Aorta (tissue), 5 donors: ENCODE measurements around the gene TIGD4. TPM values are rescaled to one million over a fixed set of nuclear protein-coding genes. Genes with fewer than 3 reads are reported as not detected.
"Not testable (repeated sequence)": the region's sequence is repeated elsewhere in the genome, so short reads cannot be mapped to it uniquely, and the experiment has no call there.

ENCODE experiments used
- ATAC-seq: fragments of 200-7000 bp; cut with Tn5 transposase; one replicate; pipeline ENCODE4 v1.9.1; 2022; ENCODE audit warnings: moderate library complexity; ENCODE audit not compliant: low FRiP score
- DNase-seq, 2 donors: peaks; one replicate each; pipeline ENCODE4 v3.0.0-alpha.2; 2020
- H3K27ac ChIP-seq, 2 donors: one replicate each; pipeline ENCODE4 v1.5.1; 2013; ENCODE audit warnings: low read length in 2 of 2, mild to moderate bottlenecking in 2 of 2, moderate library complexity in 2 of 2, control low read depth in 1 of 2, inconsistent platforms in 1 of 2, low read depth in 1 of 2
- H3K27me3 ChIP-seq, 2 donors: one replicate each; pipeline ENCODE4 v1.6.1; 2013; ENCODE audit warnings: control low read depth in 1 of 2, low read length in 1 of 2, mild to moderate bottlenecking in 1 of 2, moderate library complexity in 1 of 2; ENCODE audit not compliant: insufficient read depth in 2 of 2, control insufficient read depth in 1 of 2
- H3K36me3 ChIP-seq, 2 donors: one replicate each; pipeline ENCODE4 v1.6.1; 2013; ENCODE audit warnings: control low read depth in 1 of 2, low read length in 1 of 2, mild to moderate bottlenecking in 1 of 2; ENCODE audit not compliant: insufficient read depth in 2 of 2, control insufficient read depth in 1 of 2
- H3K4me1 ChIP-seq, 2 donors: one replicate each; pipeline ENCODE4 v1.6.1; 2013; ENCODE audit warnings: low read length in 2 of 2, control low read depth in 1 of 2, mild to moderate bottlenecking in 1 of 2, moderate library complexity in 1 of 2; ENCODE audit not compliant: insufficient read depth in 2 of 2, control insufficient read depth in 1 of 2
- H3K4me3 ChIP-seq, 2 donors: one replicate each; pipeline ENCODE4 v1.5.1; 2013; ENCODE audit warnings: low read length in 2 of 2, control low read depth in 1 of 2, mild to moderate bottlenecking in 1 of 2
- H3K9me3 ChIP-seq: one replicate; pipeline ENCODE4 v1.6.1; 2013; ENCODE audit warnings: mild to moderate bottlenecking, low read length; ENCODE audit not compliant: control insufficient read depth
- WGBS, 2 donors: extraction: QIAGEN DNeasy Blood & Tissue Kit; methylation state at CpG; one replicate each; pipeline ENCODE4 v1.1.7; 2013; 5-methylcytosine and 5-hydroxymethylcytosine counted together
- intact Hi-C, 2 donors: fragments of 100-400 bp; cut with DNase I; formaldehyde crosslinking; loops; one replicate each; pipeline versions ENCODE4 v1.14.2 to v1.15.0; 2022
- polyA plus RNA-seq, 2 donors: library from polyadenylated mRNA; stranded (reverse); fragments of 200-250 nt; gene quantifications; one replicate each; pipeline ENCODE4 v1.2.3, GENCODE V29; 2013
- total RNA-seq, 2 donors: library from RNA; stranded (reverse); fragmentation: NEBNext Ultra II Directional; extraction: Animal tissue kit (Norgen Biotek cat#: 25700); gene quantifications; one replicate each; pipeline ENCODE4 v1.2.1, GENCODE V29; 2021
- donor health status: healthy with polysubstance abuse.
- donor health status: Bipolar disorder and iron deficiency.
- donor health status: DM: no; HTN: no; CAD: no.
- donor health status: DM: no; HTN: no; CAD: no.
- donor health status: DM: yes; HTN: yes; CAD: no.

The TIGD4 gene
- total and polyA plus RNA-seq, 4 donors, result 0.30 to 0.32 TPM; not detected in 2

- DNase-seq (no peak), ATAC-seq (no peak)
- peaks cover 0 to 3% of the 10 kb centered on the region in 2 donors for H3K36me3 ChIP-seq
- intact Hi-C loops, result loop anchor here (10.0 kb wide), 2 partner anchors 239 to 1679 kb away; partner anchors contain the start of genes FBXW7 (in 1 of the 2) and RPS3A (in 1 of the 2)
- H3K27me3 ChIP-seq, result no peaks in the 10 kb centered on the region
- H3K4me1 ChIP-seq, result no peaks in the 10 kb centered on the region
- WGBS, 2 donors, result 65 to 74% methylated on average over 1 of the region's 1 CpG
- no peak overlapping the region for H3K27ac ChIP-seq
- no peaks in the 10 kb centered on the region for H3K9me3 ChIP-seq
- H3K4me3 ChIP-seq, result no peak overlapping the region
These were observed 5.6 kb downstream of the TIGD4 start for GRCh38 chr4:152773953-152774352.

GRCh38 chr4:152773339-152773738, 6.2 kb downstream of the TIGD4 start:
- H3K27me3 ChIP-seq, result no peaks in the 10 kb centered on the region
- no peaks in the 10 kb centered on the region for H3K9me3 ChIP-seq
- peaks cover 0 to 3% of the 10 kb centered on the region in 2 donors for H3K36me3 ChIP-seq
- intact Hi-C loops, result loop anchor here (10.0 kb wide), 2 partner anchors 239 to 1679 kb away; partner anchors contain the start of genes FBXW7 (in 1 of the 2) and RPS3A (in 1 of the 2)
- H3K27ac ChIP-seq, result no peak overlapping the region
- no peak overlapping the region for H3K4me3 ChIP-seq
- ATAC-seq, result no peak
- no peaks in the 10 kb centered on the region for H3K4me1 ChIP-seq
- 91 to 97% methylated on average over 2 of the region's 2 CpGs for WGBS, 2 donors
- DNase-seq, result no peak

- DNase-seq (no peak), ATAC-seq (no peak)
- intact Hi-C loops, result loop anchor here (10.0 kb wide), 2 partner anchors 237 to 1677 kb away; partner anchors contain the start of genes FBXW7 (in 1 of the 2) and RPS3A (in 1 of the 2)
- Histone ChIP-seq H3K4me3 (no peak overlapping the region), H3K36me3 (peaks cover 0 to 3% of the 10 kb centered on the region in 2 donors), H3K27ac (no peak overlapping the region), H3K9me3 (no peaks in the 10 kb centered on the region), H3K4me1 (no peaks in the 10 kb centered on the region), H3K27me3 (no peaks in the 10 kb centered on the region)
- 60 to 63% methylated on average over 3 of the region's 3 CpGs for WGBS, 2 donors
These were observed 7.6 kb downstream of the TIGD4 start for GRCh38 chr4:152771741-152772533.

DNA sequence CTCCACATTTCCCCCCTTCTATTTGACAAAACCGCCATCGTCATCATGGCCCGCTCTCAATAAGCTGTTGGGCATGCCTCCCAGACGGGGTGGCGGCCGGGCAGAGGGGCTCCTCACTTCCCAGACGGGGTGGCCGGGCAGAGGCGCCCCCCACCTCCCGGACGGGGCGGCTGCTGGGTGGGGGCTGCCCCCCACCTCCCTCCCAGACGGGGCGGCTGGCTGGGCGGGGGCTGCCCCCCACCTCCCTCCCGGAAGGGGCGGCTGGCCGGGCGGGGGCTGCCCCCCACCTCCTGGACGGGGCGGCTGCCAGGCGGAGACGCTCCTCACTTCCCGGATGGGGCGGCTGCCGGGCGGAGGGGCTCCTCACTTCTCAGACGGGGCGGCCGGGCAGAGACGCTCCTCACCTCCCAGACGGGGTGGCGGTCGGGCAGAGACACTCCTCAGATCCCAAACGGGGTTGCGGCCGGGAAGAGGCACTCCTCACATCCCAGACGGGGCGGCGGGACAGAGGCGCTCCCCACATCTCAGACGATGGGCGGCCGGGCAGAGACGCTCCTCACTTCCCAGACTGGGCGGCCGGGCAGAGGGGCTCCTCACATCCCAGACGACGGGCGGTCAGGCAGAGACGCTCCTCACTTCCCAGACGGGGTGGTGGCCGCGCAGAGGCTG, 14.3 kb downstream of the TIGD4 start:
- H3K4me3 ChIP-seq, intact Hi-C loops, DNase-seq, H3K4me1 ChIP-seq, H3K27ac ChIP-seq, H3K36me3 ChIP-seq, H3K9me3 ChIP-seq, H3K27me3 ChIP-seq, ATAC-seq: not testable (repeated sequence)
- WGBS, 2 donors, result 92 to 95% methylated on average over 42 to 54 of the region's 54 CpGs

DNA sequence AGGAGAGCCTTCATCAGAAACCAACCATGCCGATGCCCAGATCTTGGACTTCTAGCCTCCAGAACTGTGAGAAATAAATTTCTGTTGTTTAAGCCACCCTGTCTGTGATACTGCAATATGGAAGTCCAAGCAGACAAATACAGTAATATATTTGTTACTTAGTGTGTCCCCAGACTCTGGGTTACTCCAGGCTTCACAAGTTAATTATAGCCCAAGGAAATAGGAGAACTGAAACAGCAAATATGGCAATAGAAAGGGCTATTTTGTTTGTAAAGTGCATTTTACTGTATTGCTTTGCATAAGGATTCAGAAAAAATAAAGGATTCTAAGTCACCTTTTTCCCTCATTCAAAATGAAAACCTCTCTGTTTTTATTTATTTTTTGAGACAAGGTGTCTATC, 15.7 kb downstream of the TIGD4 start:
- Histone ChIP-seq H3K27me3 (no peaks in the 10 kb centered on the region), H3K27ac (no peak overlapping the region), H3K36me3 (no peaks in the 10 kb centered on the region), H3K4me1 (no peaks in the 10 kb centered on the region), H3K9me3 (no peaks in the 10 kb centered on the region), H3K4me3 (no peak overlapping the region)
- ATAC-seq (no peak), DNase-seq (no peak)
- 94 to 100% methylated on average over 1 of the region's 1 CpG for WGBS, 2 donors
- intact Hi-C loops, result no loop called here

DNA sequence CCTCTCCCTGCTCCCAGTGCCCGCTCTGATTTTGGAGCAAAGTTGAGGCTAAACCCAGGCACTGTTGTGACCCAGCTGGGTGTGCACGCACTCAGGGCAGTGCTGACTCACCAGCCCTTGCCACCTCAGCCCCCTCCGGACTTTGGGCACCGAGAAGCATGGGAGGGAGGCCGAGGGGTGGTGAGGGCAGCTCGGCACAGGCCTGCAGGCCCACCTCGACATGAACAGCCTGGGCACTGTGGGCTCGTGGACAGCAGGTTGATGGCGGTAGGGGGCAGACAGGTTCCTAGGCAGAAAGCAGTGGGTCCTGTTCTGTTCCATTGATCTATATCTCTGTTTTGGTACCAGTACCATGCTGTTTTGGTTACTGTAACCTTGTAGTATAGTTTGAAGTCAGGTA, 30.9 kb downstream of the TIGD4 start:
- no peaks in the 10 kb centered on the region for H3K4me1 ChIP-seq
- no peaks in the 10 kb centered on the region for H3K27me3 ChIP-seq
- H3K9me3 ChIP-seq, result no peaks in the 10 kb centered on the region
- DNase-seq (no peak), ATAC-seq (no peak)
- no peak overlapping the region for H3K27ac ChIP-seq
- no peaks in the 10 kb centered on the region for H3K36me3 ChIP-seq
- 95% methylated on average over 9 of the region's 9 CpGs for WGBS, 2 donors
- H3K4me3 ChIP-seq, result no peak overlapping the region
- intact Hi-C loops, result no loop called here

- Histone ChIP-seq H3K27ac (no peak overlapping the region), H3K9me3 (no peaks in the 10 kb centered on the region), H3K27me3 (no peaks in the 10 kb centered on the region), H3K36me3 (no peaks in the 10 kb centered on the region), H3K4me1 (no peaks in the 10 kb centered on the region), H3K4me3 (no peak overlapping the region)
- DNase-seq, result no peak
- intact Hi-C loops, result no loop called here
- WGBS, 2 donors, result 44 to 56% methylated on average over 2 of the region's 2 CpGs
- no peak for ATAC-seq
These were observed 32.1 kb downstream of the TIGD4 start for GRCh38 chr4:152747444-152747843.

DNA sequence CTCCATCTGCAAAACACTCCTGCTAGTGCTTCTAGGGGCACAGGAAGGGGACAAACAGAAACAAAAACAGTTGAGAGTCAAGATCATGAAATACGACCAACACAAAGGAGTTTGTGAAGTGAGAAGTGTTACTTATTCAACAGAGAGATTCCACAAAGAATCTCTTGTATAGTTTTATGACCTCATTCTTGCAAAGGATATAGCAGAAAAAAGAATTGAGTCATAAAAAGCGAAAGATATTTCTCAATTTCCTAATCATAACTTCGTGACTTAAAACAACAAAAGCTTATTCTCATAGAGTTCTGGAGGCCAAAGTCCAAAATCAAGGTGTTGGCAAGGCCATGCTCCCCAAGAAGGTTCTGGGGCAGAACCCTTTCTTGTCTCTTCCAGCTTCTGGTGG, 40.7 kb downstream of the TIGD4 start:
- intact Hi-C loops, result no loop called here
- Histone ChIP-seq H3K27ac (no peak overlapping the region), H3K4me3 (no peak overlapping the region), H3K27me3 (no peaks in the 10 kb centered on the region), H3K4me1 (no peaks in the 10 kb centered on the region), H3K36me3 (no peaks in the 10 kb centered on the region), H3K9me3 (no peaks in the 10 kb centered on the region)
- ATAC-seq, result no peak
- DNase-seq, result no peak
- WGBS, 2 donors, result 46 to 47% methylated on average over 3 of the region's 3 CpGs
